C4-2B (cell line): ENCODE data around the gene NPB.

Experiments
- ZFX ChIP-seq: fragments of 450-650 bp; IDR thresholded peaks from 2 replicates; pipeline ENCODE4 v1.6.1; 2017
- TF ChIP-seq, protein P1 (sequence below): fragments of 450-650 bp; conservative IDR thresholded peaks from 2 replicates; pipeline ENCODE4 v1.5.1; 2017; ENCODE audit warnings: mild to moderate bottlenecking

DNA sequence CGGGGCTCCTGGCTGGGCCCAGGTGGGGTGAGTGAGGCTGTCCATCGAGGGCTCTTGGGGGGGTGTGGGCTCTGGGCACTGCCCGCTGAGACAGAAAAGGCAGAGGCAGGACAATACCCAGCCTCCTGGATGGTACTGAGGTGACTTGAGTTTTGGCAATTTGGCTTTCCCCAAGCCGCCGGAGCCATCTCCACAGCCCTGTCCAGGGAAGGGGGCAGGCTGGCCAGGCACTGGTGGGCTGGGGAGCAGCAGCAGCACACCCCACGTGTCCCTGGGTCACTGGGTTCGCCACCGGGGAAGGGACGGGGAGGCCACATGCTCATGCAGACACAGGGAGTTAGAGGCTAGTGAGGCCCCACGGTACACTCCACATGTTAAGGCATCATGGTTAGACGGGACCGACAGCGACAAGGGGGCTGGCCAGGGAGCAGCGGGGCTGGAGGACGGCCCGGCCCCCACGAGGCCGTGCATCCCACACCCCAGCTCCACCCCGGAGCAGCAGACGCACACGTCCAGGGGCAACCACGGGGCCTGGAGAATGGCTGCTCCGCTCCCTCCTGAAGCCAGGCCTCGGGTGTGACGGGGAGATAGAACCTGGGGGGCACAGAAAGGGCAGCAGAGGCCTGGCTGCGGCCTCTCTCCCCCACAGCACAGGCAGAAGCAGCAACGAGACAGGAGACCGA, 33.9 kb upstream of the NPB start:
- TF ChIP-seq, protein P1, sequence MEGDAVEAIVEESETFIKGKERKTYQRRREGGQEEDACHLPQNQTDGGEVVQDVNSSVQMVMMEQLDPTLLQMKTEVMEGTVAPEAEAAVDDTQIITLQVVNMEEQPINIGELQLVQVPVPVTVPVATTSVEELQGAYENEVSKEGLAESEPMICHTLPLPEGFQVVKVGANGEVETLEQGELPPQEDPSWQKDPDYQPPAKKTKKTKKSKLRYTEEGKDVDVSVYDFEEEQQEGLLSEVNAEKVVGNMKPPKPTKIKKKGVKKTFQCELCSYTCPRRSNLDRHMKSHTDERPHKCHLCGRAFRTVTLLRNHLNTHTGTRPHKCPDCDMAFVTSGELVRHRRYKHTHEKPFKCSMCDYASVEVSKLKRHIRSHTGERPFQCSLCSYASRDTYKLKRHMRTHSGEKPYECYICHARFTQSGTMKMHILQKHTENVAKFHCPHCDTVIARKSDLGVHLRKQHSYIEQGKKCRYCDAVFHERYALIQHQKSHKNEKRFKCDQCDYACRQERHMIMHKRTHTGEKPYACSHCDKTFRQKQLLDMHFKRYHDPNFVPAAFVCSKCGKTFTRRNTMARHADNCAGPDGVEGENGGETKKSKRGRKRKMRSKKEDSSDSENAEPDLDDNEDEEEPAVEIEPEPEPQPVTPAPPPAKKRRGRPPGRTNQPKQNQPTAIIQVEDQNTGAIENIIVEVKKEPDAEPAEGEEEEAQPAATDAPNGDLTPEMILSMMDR: no peak
- peak; percentile 38; the same call in 1 of the 2 replicates for TF ChIP-seq ZFX
